ENCODE measurements around the gene PTPRD. TPM values are rescaled to one million over a fixed set of nuclear protein-coding genes. Genes with fewer than 3 reads are reported as not detected.
"Not testable (repeated sequence)": the region's sequence is repeated elsewhere in the genome, so short reads cannot be mapped to it uniquely, and the experiment has no call there.

The PTPRD gene
- total RNA-seq, 1 donor = 26.3 TPM

DNA sequence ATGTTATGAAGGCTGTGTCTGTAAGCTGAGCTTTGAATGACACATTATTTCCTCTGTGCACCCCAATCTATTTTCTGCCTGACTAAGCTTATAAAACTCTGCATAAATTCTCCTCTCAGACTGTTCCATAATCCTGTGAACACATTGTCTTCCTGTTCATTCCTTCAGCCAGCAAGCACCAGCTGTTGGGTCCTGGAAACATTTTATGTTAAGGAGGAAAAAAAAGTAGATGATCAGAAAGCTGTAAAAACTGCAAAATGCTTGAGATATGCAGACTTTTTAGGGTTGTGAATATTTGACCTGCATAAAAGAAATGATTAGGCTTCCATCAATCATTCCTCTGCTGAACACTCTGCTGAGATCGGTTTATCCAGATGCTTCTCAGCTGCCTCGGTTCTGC lies 1567.2 kb downstream of the PTPRD start:
- DNase-seq (ENCODE audit: low read depth) = no peak
- TF ChIP-seq CTCF (IDR thresholded peaks at IDR 0.05; ENCODE audit: insufficient read depth, low read depth, low read length) = no peak

GRCh38 chr9:9045072-9045471 lies 1567.7 kb downstream of the PTPRD start:
- no peak overlapping the region for H3K4me3 ChIP-seq (ENCODE audit: low read depth, low read length)
- no peak for TF ChIP-seq CTCF (IDR thresholded peaks at IDR 0.05; ENCODE audit: insufficient read depth, low read depth, low read length)
- DNase-seq (ENCODE audit: low read depth) = no peak

More for the DNA sequence above, 1567.2 kb downstream of the PTPRD start:
- H3K4me3 ChIP-seq (ENCODE audit: low read depth, low read length) = no peak overlapping the region

DNA sequence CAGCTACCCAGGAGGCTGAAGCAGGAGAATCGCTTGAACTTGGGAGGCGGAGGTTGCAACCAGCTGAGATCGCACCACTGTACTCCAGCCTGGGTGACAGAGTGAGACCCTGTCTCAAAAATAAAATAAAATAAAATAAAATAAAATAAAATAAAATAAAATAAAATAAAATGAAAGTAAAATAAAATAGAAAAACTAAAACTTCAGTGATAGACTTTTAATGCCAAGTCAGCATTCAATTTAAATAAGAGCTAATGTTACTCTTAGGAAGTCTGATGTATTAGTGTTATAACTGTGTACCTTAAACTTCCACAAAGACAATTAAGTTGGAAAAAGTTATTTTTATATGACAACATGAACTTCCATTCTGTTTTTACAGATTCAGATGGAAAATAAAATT lies 1569.0 kb downstream of the PTPRD start:
- not testable (repeated sequence) for DNase-seq (ENCODE audit: low read depth); H3K4me3 ChIP-seq (ENCODE audit: low read depth, low read length)

GRCh38 chr9:9041756-9042155 lies 1571.0 kb downstream of the PTPRD start:
- TF ChIP-seq CTCF (IDR thresholded peaks at IDR 0.05; ENCODE audit: insufficient read depth, low read depth, low read length) = no peak
- DNase-seq (ENCODE audit: low read depth) = no peak
- no peak overlapping the region for H3K4me3 ChIP-seq (ENCODE audit: low read depth, low read length)

DNA sequence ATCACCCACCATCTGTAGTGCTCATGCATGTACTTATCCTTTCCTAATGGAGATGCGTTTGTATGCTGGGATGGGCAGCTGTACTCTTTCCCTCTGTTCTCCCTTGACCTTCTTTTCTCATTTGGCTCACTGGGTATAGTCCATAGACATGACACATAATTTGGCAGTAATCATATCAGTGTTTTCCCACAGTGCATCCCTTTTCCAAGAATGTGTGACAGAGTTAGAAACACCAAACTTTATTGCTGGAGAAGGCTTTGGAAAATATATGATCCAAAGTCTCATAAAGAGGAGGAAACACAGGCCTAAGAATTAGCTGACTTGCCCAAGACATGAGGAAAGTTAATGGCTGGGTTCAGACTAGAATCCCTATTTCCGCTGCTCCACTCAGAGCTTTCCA lies 1579.8 kb downstream of the PTPRD start:
- DNase-seq (ENCODE audit: low read depth) = no peak
- no peak for TF ChIP-seq CTCF (IDR thresholded peaks at IDR 0.05; ENCODE audit: insufficient read depth, low read depth, low read length)
- H3K4me3 ChIP-seq (ENCODE audit: low read depth, low read length) = no peak overlapping the region

- DNase-seq (ENCODE audit: low read depth) = no peak
Observed at GRCh38 chr9:9016597-9016996, 1596.2 kb downstream of the PTPRD start.

DNA sequence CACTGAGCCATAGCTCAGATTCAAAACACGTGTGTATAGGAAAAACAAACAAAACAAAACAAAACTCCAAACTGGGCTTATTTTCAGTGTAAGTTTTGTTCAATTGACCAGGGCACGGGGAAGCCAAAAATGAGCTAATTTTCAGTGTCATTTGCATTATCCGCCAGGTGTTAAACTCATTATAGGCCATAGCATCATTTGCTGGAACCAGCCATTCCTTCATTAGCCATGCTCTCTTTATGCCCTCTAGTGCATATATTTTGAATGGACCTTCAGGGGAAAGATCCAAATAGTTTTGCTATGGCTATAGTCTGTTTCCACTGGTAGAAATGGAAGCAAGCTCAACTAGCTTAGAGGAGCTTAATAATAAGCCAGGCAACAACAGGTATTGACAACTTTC lies 1608.0 kb downstream of the PTPRD start:
- DNase-seq (ENCODE audit: low read depth) = no peak
- no peak overlapping the region for H3K4me3 ChIP-seq (ENCODE audit: low read depth, low read length)
- no peak for TF ChIP-seq CTCF (IDR thresholded peaks at IDR 0.05; ENCODE audit: insufficient read depth, low read depth, low read length)

More at GRCh38 chr9:9016597-9016996, 1596.2 kb downstream of the PTPRD start:
- no peak for TF ChIP-seq CTCF (IDR thresholded peaks at IDR 0.05; ENCODE audit: insufficient read depth, low read depth, low read length)
- no peak overlapping the region for H3K4me3 ChIP-seq (ENCODE audit: low read depth, low read length)

Measured in fibroblast of villous mesenchyme (primary cell).